K562 (cell line): Measurements from ENCODE around the gene SCARF2. TPM values are rescaled to one million over a fixed set of nuclear protein-coding genes. Genes with fewer than 3 reads are reported as not detected.

ENCODE experiments used
- ATF1 ChIP-seq, 2 experiments: fragments of 450-650 bp in 1 of 2; IDR thresholded peaks; 2 replicates each; pipeline ENCODE4 v1.6.1; 2016; ENCODE audit warnings: missing compliant biosample characterization in 1 of 2, missing genetic modification characterization in 1 of 2
- CHCHD3 ChIP-seq: fragments of 250-450 bp; sonication (Bioruptor Pico); IDR thresholded peaks from 2 replicates; pipeline ENCODE4 v2.1.2; 2022; ENCODE audit warnings: mild to moderate bottlenecking
- HMGN3 ChIP-seq: IDR thresholded peaks from 2 replicates; pipeline ENCODE4 v1.6.1; 2011; ENCODE audit warnings: borderline replicate concordance, low read depth, mild to moderate bottlenecking, mixed read lengths, low read length; ENCODE audit not compliant: insufficient read length; ENCODE audit errors: extremely low read depth
- MLX ChIP-seq, 2 experiments: fragments of 450-650 bp in 1 of 2; sonication (generic) in 1 of 2; formaldehyde crosslinking; conservative IDR thresholded peaks; 2 replicates each; pipeline versions ENCODE4 v1.4.0 to v1.8.1; 2020 to 2022; ENCODE audit warnings: mild to moderate bottlenecking in 1 of 2, missing genetic modification reagents in 1 of 2
- SRSF7 ChIP-seq: fragments of 200-400 bp; formaldehyde crosslinking; optimal IDR thresholded peaks from 2 replicates; pipeline ENCODE3; 2017; ENCODE audit warnings: mild to moderate bottlenecking, low read depth, low read length
- TAF9B ChIP-seq: fragments of 450-650 bp; IDR thresholded peaks from 2 replicates; pipeline ENCODE4 v1.6.1; 2018; ENCODE audit warnings: mild to moderate bottlenecking; ENCODE audit not compliant: partially characterized antibody
- TCFL5 ChIP-seq: fragments of 250-450 bp; sonication (Bioruptor Pico); conservative IDR thresholded peaks from 2 replicates; pipeline ENCODE4 v1.6.1; 2021; ENCODE audit warnings: mild to moderate bottlenecking, moderate library complexity, matching md5 sums
- THAP12 ChIP-seq: fragments of 250-450 bp; sonication (Bioruptor Pico); IDR thresholded peaks from 2 replicates; pipeline ENCODE4 v1.9.0; 2021; ENCODE audit warnings: mild to moderate bottlenecking, inconsistent platforms
- ZFX ChIP-seq: sonication (generic); formaldehyde crosslinking; IDR thresholded peaks from 2 replicates; pipeline ENCODE4 v1.8.0; 2022; ENCODE audit warnings: mild to moderate bottlenecking, missing genetic modification reagents, moderate library complexity
- polyA plus RNA-seq, 8 experiments: library from polyadenylated mRNA; depleted of rRNA in 4 of 8; stranded (reverse) in 5 of 8; unstranded in 3 of 8; fragments of >200 nt; fragmentation: Nextera tagmentation in 2 of 8; fragmentation: Illumina TruSeq in 1 of 8; extraction: Ambion mirVana in 2 of 8; extraction: Trizol in 1 of 8; gene quantifications; 2 replicates each; pipeline versions ENCODE4 v1.2.1 to v1.2.3, GENCODE V29; 2011 to 2014; ENCODE audit warnings: inconsistent platforms in 1 of 8, missing spikeins in 1 of 8
- total RNA-seq, 7 experiments: library from RNA; depleted of rRNA in 6 of 7; stranded (reverse); fragments of >200 nt in 6 of 7; fragmentation: Illumina TruSeq in 2 of 7; extraction: Trizol in 2 of 7; gene quantifications; 2 replicates each; pipeline versions ENCODE4 v1.2.1 to v1.2.3, GENCODE V29; 2011 to 2021; ENCODE audit warnings: low replicate concordance in 1 of 7
- TF ChIP-seq, protein P1 (sequence below): fragments of 450-650 bp; IDR thresholded peaks from 2 replicates; pipeline ENCODE4 v1.6.1; 2017; ENCODE audit warnings: antibody characterized with exemption, mild to moderate bottlenecking

The SCARF2 gene
- total and polyA plus RNA-seq, 9 of the 15 experiments (the other 6 are each of a cell fraction or from before 2014, with no cell fraction given): 0.06 to 0.32 (median 0.21) TPM; not detected in 5

- TF ChIP-seq MLX (CRISPR knock-in tag; conservative IDR thresholded peaks at IDR 0.05) (no peak), TCFL5 (no peak), CHCHD3 (CRISPR knock-in tag) (no peak), SRSF7 (no peak), ATF1 (CRISPR knock-in tag; IDR thresholded peaks at IDR 0.05) (0 out of 2 replicates have a peak, but pooled peaks have one; percentile 3), ATF1 (tag; IDR thresholded peaks at IDR 0.05) (no peak), HMGN3 (peak; percentile 34), TAF9B (no peak), THAP12 (CRISPR knock-in tag) (peak; percentile 32; the same call in 1 of the 2 replicates), ZFX (no peak)
- TF ChIP-seq, protein P1, sequence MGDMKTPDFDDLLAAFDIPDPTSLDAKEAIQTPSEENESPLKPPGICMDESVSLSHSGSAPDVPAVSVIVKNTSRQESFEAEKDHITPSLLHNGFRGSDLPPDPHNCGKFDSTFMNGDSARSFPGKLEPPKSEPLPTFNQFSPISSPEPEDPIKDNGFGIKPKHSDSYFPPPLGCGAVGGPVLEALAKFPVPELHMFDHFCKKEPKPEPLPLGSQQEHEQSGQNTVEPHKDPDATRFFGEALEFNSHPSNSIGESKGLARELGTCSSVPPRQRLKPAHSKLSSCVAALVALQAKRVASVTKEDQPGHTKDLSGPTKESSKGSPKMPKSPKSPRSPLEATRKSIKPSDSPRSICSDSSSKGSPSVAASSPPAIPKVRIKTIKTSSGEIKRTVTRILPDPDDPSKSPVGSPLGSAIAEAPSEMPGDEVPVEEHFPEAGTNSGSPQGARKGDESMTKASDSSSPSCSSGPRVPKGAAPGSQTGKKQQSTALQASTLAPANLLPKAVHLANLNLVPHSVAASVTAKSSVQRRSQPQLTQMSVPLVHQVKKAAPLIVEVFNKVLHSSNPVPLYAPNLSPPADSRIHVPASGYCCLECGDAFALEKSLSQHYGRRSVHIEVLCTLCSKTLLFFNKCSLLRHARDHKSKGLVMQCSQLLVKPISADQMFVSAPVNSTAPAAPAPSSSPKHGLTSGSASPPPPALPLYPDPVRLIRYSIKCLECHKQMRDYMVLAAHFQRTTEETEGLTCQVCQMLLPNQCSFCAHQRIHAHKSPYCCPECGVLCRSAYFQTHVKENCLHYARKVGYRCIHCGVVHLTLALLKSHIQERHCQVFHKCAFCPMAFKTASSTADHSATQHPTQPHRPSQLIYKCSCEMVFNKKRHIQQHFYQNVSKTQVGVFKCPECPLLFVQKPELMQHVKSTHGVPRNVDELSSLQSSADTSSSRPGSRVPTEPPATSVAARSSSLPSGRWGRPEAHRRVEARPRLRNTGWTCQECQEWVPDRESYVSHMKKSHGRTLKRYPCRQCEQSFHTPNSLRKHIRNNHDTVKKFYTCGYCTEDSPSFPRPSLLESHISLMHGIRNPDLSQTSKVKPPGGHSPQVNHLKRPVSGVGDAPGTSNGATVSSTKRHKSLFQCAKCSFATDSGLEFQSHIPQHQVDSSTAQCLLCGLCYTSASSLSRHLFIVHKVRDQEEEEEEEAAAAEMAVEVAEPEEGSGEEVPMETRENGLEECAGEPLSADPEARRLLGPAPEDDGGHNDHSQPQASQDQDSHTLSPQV: no peak
These were observed 30.8 kb downstream of the SCARF2 start (continued) for GRCh38 chr22:20406686-20407408.
